ENCODE data around the gene YIPF1.
A peak's percentile ranks its signal among the peaks of the same experiment; 100 is the strongest.
"Not testable (repeated sequence)": the region's sequence is repeated elsewhere in the genome, so short reads cannot be mapped to it uniquely, and the experiment has no call there.

The YIPF1 gene

GRCh38 chr1:53838654-53838974 lies 51.0 kb downstream of the YIPF1 start:
- Mint-ChIP-seq H3K27ac (peak overlapping the region; percentile 98), H3K4me3 (peak overlapping the region; percentile 96), H3K4me1 (peaks cover 19% of the 10 kb centered on the region), H3K27me3 (peaks cover 2% of the 10 kb centered on the region), H3K36me3 (no peaks in the 10 kb centered on the region), H3K9me3 (peaks cover 2% of the 10 kb centered on the region)
- DNase-seq (ENCODE audit: low spot score in 2 of 2) (no peak), ATAC-seq (ENCODE audit: low read depth) (no peak)

- Mint-ChIP-seq H3K4me3 (peak within 1 kb of the TSS; percentile 96), H3K9me3 (peaks cover 2% of the 10 kb centered on the region), H3K36me3 (no peaks in the 10 kb centered on the region), H3K27me3 (peaks cover 2% of the 10 kb centered on the region), H3K4me1 (peaks cover 19% of the 10 kb centered on the region), H3K27ac (peak within 1 kb of the TSS; percentile 98)
- ATAC-seq (ENCODE audit: low read depth): peak; percentile 85
- peak; percentile 84 to 96 for DNase-seq (ENCODE audit: low spot score in 2 of 2)
Measured at GRCh38 chr1:53837924-53838653, 51.5 kb downstream of the YIPF1 start, which contains the start of gene NDC1. Gene NDC1, minus strand, starts transcription at chr1:53838296. Its CDS starts 35 bp downstream, at chr1:53838261.

- Mint-ChIP-seq H3K27ac (peak overlapping the region; percentile 98), H3K4me1 (peaks cover 19% of the 10 kb centered on the region), H3K4me3 (peak overlapping the region; percentile 96), H3K36me3 (no peaks in the 10 kb centered on the region), H3K27me3 (peaks cover 2% of the 10 kb centered on the region), H3K9me3 (peaks cover 2% of the 10 kb centered on the region)
- ATAC-seq (ENCODE audit: low read depth) (no peak), DNase-seq (ENCODE audit: low spot score in 2 of 2) (no peak)
Measured at GRCh38 chr1:53837646-53837923, 52.0 kb downstream of the YIPF1 start.

- DNase-seq (ENCODE audit: low spot score in 2 of 2) (no peak), ATAC-seq (ENCODE audit: low read depth) (no peak)
- Mint-ChIP-seq H3K27me3 (no peaks in the 10 kb centered on the region), H3K4me3 (no peak overlapping the region), H3K9me3 (no peaks in the 10 kb centered on the region), H3K36me3 (peaks cover 2% of the 10 kb centered on the region), H3K4me1 (peaks cover 19% of the 10 kb centered on the region), H3K27ac (peak overlapping the region; percentile 14)
Measured at GRCh38 chr1:53835491-53835890, 54.1 kb downstream of the YIPF1 start.

- H3K9me3 Mint-ChIP-seq: no peaks in the 10 kb centered on the region
- peaks cover 3% of the 10 kb centered on the region for H3K36me3 Mint-ChIP-seq
- DNase-seq (ENCODE audit: low spot score in 2 of 2) (no peak), ATAC-seq (ENCODE audit: low read depth) (no peak)
- H3K4me3 Mint-ChIP-seq: no peak overlapping the region
- peaks cover 19% of the 10 kb centered on the region for H3K4me1 Mint-ChIP-seq
- no peak overlapping the region for H3K27ac Mint-ChIP-seq
- H3K27me3 Mint-ChIP-seq: no peaks in the 10 kb centered on the region
Measured at GRCh38 chr1:53834776-53835175, 54.8 kb downstream of the YIPF1 start.

- H3K4me3 Mint-ChIP-seq: no peak overlapping the region
- H3K27me3 Mint-ChIP-seq: no peaks in the 10 kb centered on the region
- peaks cover 21% of the 10 kb centered on the region for H3K4me1 Mint-ChIP-seq
- ATAC-seq (ENCODE audit: low read depth) (no peak), DNase-seq (ENCODE audit: low spot score in 2 of 2) (no peak)
- peaks cover 9% of the 10 kb centered on the region for H3K36me3 Mint-ChIP-seq
- H3K27ac Mint-ChIP-seq: no peak overlapping the region
- H3K9me3 Mint-ChIP-seq: no peaks in the 10 kb centered on the region
Measured at GRCh38 chr1:53833393-53833792, 56.2 kb downstream of the YIPF1 start.

GRCh38 chr1:53826367-53826766 lies 63.2 kb downstream of the YIPF1 start:
- no peaks in the 10 kb centered on the region for H3K27me3 Mint-ChIP-seq
- ATAC-seq (ENCODE audit: low read depth) (no peak), DNase-seq (ENCODE audit: low spot score in 2 of 2) (no peak)
- H3K27ac Mint-ChIP-seq: no peak overlapping the region
- H3K4me3 Mint-ChIP-seq: no peak overlapping the region
- H3K36me3 Mint-ChIP-seq: peaks cover 22% of the 10 kb centered on the region
- H3K9me3 Mint-ChIP-seq: no peaks in the 10 kb centered on the region
- H3K4me1 Mint-ChIP-seq: peaks cover 2% of the 10 kb centered on the region

- Mint-ChIP-seq H3K36me3 (peaks cover 23% of the 10 kb centered on the region), H3K4me3 (no peak overlapping the region)
Measured at GRCh38 chr1:53825306-53825705, 64.3 kb downstream of the YIPF1 start.

GRCh38 chr1:53822931-53823330 lies 66.7 kb downstream of the YIPF1 start:
- Mint-ChIP-seq H3K27ac (no peak overlapping the region), H3K4me3 (no peak overlapping the region), H3K9me3 (no peaks in the 10 kb centered on the region), H3K4me1 (no peaks in the 10 kb centered on the region), H3K36me3 (peaks cover 24% of the 10 kb centered on the region), H3K27me3 (no peaks in the 10 kb centered on the region)
- ATAC-seq (ENCODE audit: low read depth) (no peak), DNase-seq (ENCODE audit: low spot score in 2 of 2) (no peak)

More at GRCh38 chr1:53825306-53825705, 64.3 kb downstream of the YIPF1 start:
- DNase-seq (ENCODE audit: low spot score in 2 of 2): no peak
- H3K4me1 Mint-ChIP-seq: peaks cover 2% of the 10 kb centered on the region
- no peaks in the 10 kb centered on the region for H3K9me3 Mint-ChIP-seq
- no peak overlapping the region for H3K27ac Mint-ChIP-seq
- ATAC-seq (ENCODE audit: low read depth): no peak
- no peaks in the 10 kb centered on the region for H3K27me3 Mint-ChIP-seq

- H3K36me3 Mint-ChIP-seq: peaks cover 33% of the 10 kb centered on the region
Measured at GRCh38 chr1:53821380-53821779, 68.2 kb downstream of the YIPF1 start.

GRCh38 chr1:53819387-53819786 lies 70.2 kb downstream of the YIPF1 start:
- H3K9me3 Mint-ChIP-seq: no peaks in the 10 kb centered on the region
- ATAC-seq (ENCODE audit: low read depth) (no peak), DNase-seq (ENCODE audit: low spot score in 2 of 2) (no peak)
- H3K36me3 Mint-ChIP-seq: peaks cover 48% of the 10 kb centered on the region
- H3K4me1 Mint-ChIP-seq: peaks cover 2% of the 10 kb centered on the region
- H3K4me3 Mint-ChIP-seq: no peak overlapping the region
- peak overlapping the region; percentile 28 for H3K27ac Mint-ChIP-seq
- H3K27me3 Mint-ChIP-seq: no peaks in the 10 kb centered on the region

More at GRCh38 chr1:53821380-53821779, 68.2 kb downstream of the YIPF1 start:
- Mint-ChIP-seq H3K27me3 (no peaks in the 10 kb centered on the region), H3K4me3 (no peak overlapping the region), H3K27ac (no peak overlapping the region), H3K9me3 (no peaks in the 10 kb centered on the region), H3K4me1 (no peaks in the 10 kb centered on the region)
- ATAC-seq (ENCODE audit: low read depth) (no peak), DNase-seq (ENCODE audit: low spot score in 2 of 2) (no peak)

GRCh38 chr1:53816584-53816983 lies 73.0 kb downstream of the YIPF1 start:
- not testable (repeated sequence) for H3K4me3 Mint-ChIP-seq; ATAC-seq (ENCODE audit: low read depth); DNase-seq (ENCODE audit: low spot score in 2 of 2); H3K9me3 Mint-ChIP-seq; H3K4me1 Mint-ChIP-seq; H3K27ac Mint-ChIP-seq; H3K27me3 Mint-ChIP-seq
- peaks cover 68% of the 10 kb centered on the region for H3K36me3 Mint-ChIP-seq

- peaks cover 72% of the 10 kb centered on the region for H3K36me3 Mint-ChIP-seq
- DNase-seq (ENCODE audit: low spot score in 2 of 2); H3K4me1 Mint-ChIP-seq; H3K4me3 Mint-ChIP-seq; H3K9me3 Mint-ChIP-seq; H3K27me3 Mint-ChIP-seq; H3K27ac Mint-ChIP-seq; ATAC-seq (ENCODE audit: low read depth): not testable (repeated sequence)
Measured at GRCh38 chr1:53815484-53815883, 74.1 kb downstream of the YIPF1 start.

GRCh38 chr1:53811414-53811851 lies 78.2 kb downstream of the YIPF1 start:
- peaks cover 2% of the 10 kb centered on the region for H3K4me1 Mint-ChIP-seq
- no peaks in the 10 kb centered on the region for H3K9me3 Mint-ChIP-seq
- H3K36me3 Mint-ChIP-seq: peaks cover 57% of the 10 kb centered on the region
- no peak overlapping the region for H3K27ac Mint-ChIP-seq
- DNase-seq (ENCODE audit: low spot score in 2 of 2) (no peak), ATAC-seq (ENCODE audit: low read depth) (no peak)
- no peak overlapping the region for H3K4me3 Mint-ChIP-seq
- H3K27me3 Mint-ChIP-seq: no peaks in the 10 kb centered on the region

GRCh38 chr1:53810497-53810896 lies 79.1 kb downstream of the YIPF1 start:
- no peak overlapping the region for H3K27ac Mint-ChIP-seq
- DNase-seq (ENCODE audit: low spot score in 2 of 2) (no peak), ATAC-seq (ENCODE audit: low read depth) (no peak)
- no peak overlapping the region for H3K4me3 Mint-ChIP-seq
- H3K4me1 Mint-ChIP-seq: peaks cover 2% of the 10 kb centered on the region
- H3K36me3 Mint-ChIP-seq: peaks cover 51% of the 10 kb centered on the region
- no peaks in the 10 kb centered on the region for H3K9me3 Mint-ChIP-seq
- no peaks in the 10 kb centered on the region for H3K27me3 Mint-ChIP-seq
